H1 (cell line): ENCODE data around the gene TTC33. TPM values are rescaled to one million over a fixed set of nuclear protein-coding genes. Genes with fewer than 3 reads are reported as not detected.

Experiments used
- CTCF ChIA-PET: fragments of 300-600 bp; sonication (Branson Sonifier 250); formaldehyde crosslinking; loops from one replicate; lab custom pipeline; 2021; ENCODE audit not compliant: partially characterized antibody; lab: Charles Lee
- POLR2A ChIA-PET: fragments of 300-600 bp; sonication (Branson Sonifier 250); formaldehyde crosslinking; loops from one replicate; lab custom pipeline; 2021; ENCODE audit warnings: inconsistent platforms; ENCODE audit not compliant: partially characterized antibody; lab: Charles Lee
- DNase-seq, 2 experiments: peaks; one replicate each; pipeline versions ENCODE4 v3.0.0 to v3.0.0-alpha.2; 2010 to 2022; ENCODE audit warnings: low spot score in 2 of 2, low read depth in 1 of 2, mixed read lengths in 1 of 2
- FAIRE-seq: peaks from 2 replicates; lab custom pipeline; 2011; peaks lifted over from hg19 to GRCh38; lab: Jason Lieb, UNC
- H2AFZ ChIP-seq: 2 replicates; pipeline ENCODE4 v1.8.1; 2012; ENCODE audit warnings: low read length, inconsistent platforms
- H2AK5ac ChIP-seq: 2 replicates; pipeline ENCODE4 v1.6.1; 2013; ENCODE audit warnings: low read depth, low read length
- H2BK120ac ChIP-seq: replicated peaks from 2 replicates; pipeline ENCODE3; 2013; ENCODE audit warnings: low read depth, low read length, inconsistent platforms
- H2BK12ac ChIP-seq: 2 replicates; pipeline ENCODE4 v1.6.1; 2013; ENCODE audit warnings: low read depth, low read length
- H2BK15ac ChIP-seq: 2 replicates; pipeline ENCODE4 v1.6.1; 2013; ENCODE audit warnings: low read length
- H2BK20ac ChIP-seq: 2 replicates; pipeline ENCODE4 v1.6.1; 2013; ENCODE audit warnings: low read length
- H2BK5ac ChIP-seq: 2 replicates; pipeline ENCODE4 v1.6.1; 2013; ENCODE audit warnings: low read depth, low read length
- H3K14ac ChIP-seq: 2 replicates; pipeline ENCODE4 v1.6.1; 2013; ENCODE audit warnings: inconsistent platforms; ENCODE audit not compliant: insufficient read length
- H3K18ac ChIP-seq: 2 replicates; pipeline ENCODE4 v1.6.1; 2013; ENCODE audit warnings: low read length; ENCODE audit errors: extremely low read depth
- H3K23ac ChIP-seq: 2 replicates; pipeline ENCODE4 v1.6.1; 2013; ENCODE audit warnings: inconsistent platforms; ENCODE audit not compliant: insufficient read length
- H3K23me2 ChIP-seq: 2 replicates; pipeline ENCODE4 v1.6.1; 2013; ENCODE audit warnings: low read depth, low read length
- H3K27ac ChIP-seq: 2 replicates; pipeline ENCODE4 v1.6.1; 2011; ENCODE audit warnings: low read depth, low read length, inconsistent platforms
- H3K27me3 ChIP-seq, 4 experiments: replicated peaks in 1 of 4; 1 replicate in 1 of 4; 2 replicates in 3 of 4; pipeline versions ENCODE4 v1.6.1 to v1.8.1; 2011 to 2013; ENCODE audit warnings: low read length in 3 of 4, mild to moderate bottlenecking in 3 of 4, inconsistent platforms in 2 of 4, mixed read lengths in 2 of 4, moderate library complexity in 1 of 4; ENCODE audit not compliant: control insufficient read depth in 3 of 4, insufficient read depth in 3 of 4; ENCODE audit errors: extremely low read depth in 1 of 4
- H3K36me3 ChIP-seq, 4 experiments: 2 replicates each; pipeline versions ENCODE4 v1.6.1 to v1.8.1; 2011 to 2013; ENCODE audit warnings: mild to moderate bottlenecking in 4 of 4, low read length in 3 of 4, moderate library complexity in 2 of 4, control low read depth in 1 of 4, inconsistent platforms in 1 of 4; ENCODE audit not compliant: insufficient read depth in 4 of 4, control insufficient read depth in 2 of 4
- H3K4ac ChIP-seq: replicated peaks from 2 replicates; pipeline ENCODE3; 2013; ENCODE audit warnings: low read length, low read depth, mixed read lengths, inconsistent platforms; ENCODE audit not compliant: insufficient read length
- H3K4me1 ChIP-seq, 4 experiments: replicated peaks in 1 of 4; 1 replicate in 1 of 4; 2 replicates in 3 of 4; pipeline versions ENCODE4 v1.6.1 to v1.8.1; 2011 to 2013; ENCODE audit warnings: low read length in 3 of 4, inconsistent platforms in 2 of 4, mixed read lengths in 1 of 4; ENCODE audit not compliant: insufficient read depth in 4 of 4, control insufficient read depth in 3 of 4
- H3K4me2 ChIP-seq, 2 experiments: 2 replicates each; pipeline versions ENCODE4 v1.6.1 to v1.8.1; 2011 to 2013; ENCODE audit warnings: low read depth in 2 of 2, low read length in 2 of 2, control low read depth in 1 of 2, inconsistent platforms in 1 of 2, mild to moderate bottlenecking in 1 of 2; ENCODE audit not compliant: insufficient read depth in 1 of 2
- H3K4me3 ChIP-seq, 4 experiments: fragments of 200-600, 300-600 bp in 1 of 4; sonication (generic), shearing (Covaris generic), sonication (Bioruptor Twin) in 1 of 4; 2 replicates each; pipeline versions ENCODE4 v1.5.1 to v1.8.1; 2011 to 2016; ENCODE audit warnings: low read length in 4 of 4, low read depth in 3 of 4, control low read depth in 2 of 4, inconsistent platforms in 2 of 4, mild to moderate bottlenecking in 2 of 4, mixed read lengths in 1 of 4, moderate library complexity in 1 of 4; ENCODE audit not compliant: insufficient read depth in 2 of 4; ENCODE audit errors: extremely low read depth in 1 of 4
- H3K56ac ChIP-seq: replicated peaks from 2 replicates; pipeline ENCODE3; 2013; ENCODE audit warnings: low read depth, mild to moderate bottlenecking, mixed read lengths, low read length, inconsistent platforms; ENCODE audit not compliant: insufficient read length
- H3K79me1 ChIP-seq: 2 replicates; pipeline ENCODE4 v1.6.1; 2013; ENCODE audit warnings: low read depth, low read length, control low read depth
- H3K79me2 ChIP-seq, 2 experiments: 2 replicates each; pipeline versions ENCODE4 v1.6.1 to v1.8.1; 2012 to 2013; ENCODE audit warnings: low read length in 2 of 2, mild to moderate bottlenecking in 2 of 2, inconsistent platforms in 1 of 2; ENCODE audit not compliant: insufficient read depth in 2 of 2, control insufficient read depth in 1 of 2
- H3K9ac ChIP-seq, 4 experiments: replicated peaks in 1 of 4; 1 replicate in 1 of 4; 2 replicates in 3 of 4; pipeline versions ENCODE4 v1.6.1 to v1.8.1; 2011 to 2013; ENCODE audit warnings: low read depth in 3 of 4, low read length in 3 of 4, control low read depth in 2 of 4, mild to moderate bottlenecking in 2 of 4, moderate library complexity in 2 of 4, inconsistent platforms in 1 of 4; ENCODE audit errors: extremely low read depth in 1 of 4
- H3K9me3 ChIP-seq, 2 experiments: 2 replicates each; pipeline versions ENCODE4 v1.6.1 to v1.8.1; 2012 to 2013; ENCODE audit warnings: mild to moderate bottlenecking in 2 of 2, moderate library complexity in 2 of 2, control low read depth in 1 of 2, inconsistent platforms in 1 of 2, low read depth in 1 of 2, low read length in 1 of 2, mixed read lengths in 1 of 2; ENCODE audit not compliant: insufficient read depth in 2 of 2
- H4K20me1 ChIP-seq, 2 experiments: replicated peaks in 1 of 2; 2 replicates each; pipeline versions ENCODE3 to v1.8.1; 2011 to 2013; ENCODE audit warnings: inconsistent platforms in 2 of 2, low read length in 2 of 2, mild to moderate bottlenecking in 1 of 2; ENCODE audit not compliant: insufficient read depth in 2 of 2, control insufficient read depth in 1 of 2
- H4K5ac ChIP-seq: 2 replicates; pipeline ENCODE4 v1.6.1; 2013; ENCODE audit warnings: low read length, low read depth, mixed read lengths, inconsistent platforms; ENCODE audit not compliant: insufficient read length
- H4K8ac ChIP-seq: 2 replicates; pipeline ENCODE4 v1.8.0; 2013; ENCODE audit warnings: mild to moderate bottlenecking, moderate library complexity, low read length, inconsistent platforms; ENCODE audit not compliant: insufficient read depth; ENCODE audit errors: extremely low read depth
- H4K91ac ChIP-seq: replicated peaks from 2 replicates; pipeline ENCODE3; 2013; ENCODE audit warnings: low read length, mixed read lengths, inconsistent platforms; ENCODE audit not compliant: insufficient read length
- CBX5 ChIP-seq: fragments of 300-800, 300-1000 bp; sonication (generic); IDR thresholded peaks from 2 replicates; pipeline ENCODE4 v1.7.1; 2016; ENCODE audit warnings: antibody characterized with exemption, low read length, low read depth
- CBX8 ChIP-seq: fragments of 300-800, 300-1000 bp; sonication (generic); IDR thresholded peaks from 2 replicates; pipeline ENCODE4 v1.7.1; 2016; ENCODE audit warnings: low read depth, low read length, borderline replicate concordance
- CREB1 ChIP-seq: IDR thresholded peaks from 2 replicates; pipeline ENCODE4 v1.6.1; 2012; ENCODE audit warnings: inconsistent platforms
- HDAC6 ChIP-seq: IDR thresholded peaks from one replicate; pipeline ENCODE4 v1.7.1; 2012; ENCODE audit warnings: low read depth, mild to moderate bottlenecking, inconsistent platforms, low read length, moderate library complexity
- JUND ChIP-seq: IDR thresholded peaks from 2 replicates; pipeline ENCODE4 v1.6.1; 2011; ENCODE audit warnings: mild to moderate bottlenecking, improper control_type of control experiment, low read length
- RBBP5 ChIP-seq: IDR thresholded peaks from 2 replicates; pipeline ENCODE4 v1.7.1; 2012; ENCODE audit warnings: low read depth, mild to moderate bottlenecking, inconsistent platforms, low read length, moderate library complexity, borderline replicate concordance
- RFX5 ChIP-seq: IDR thresholded peaks from 2 replicates; pipeline ENCODE4 v1.6.1; 2011; ENCODE audit warnings: low read depth, low read length, improper control_type of control experiment, borderline replicate concordance
- RXRA ChIP-seq: IDR thresholded peaks from 2 replicates; pipeline ENCODE4 v1.6.1; 2011; ENCODE audit warnings: low read depth, mild to moderate bottlenecking, low read length, moderate library complexity; ENCODE audit not compliant: insufficient read depth
- SIN3A ChIP-seq, 2 experiments: IDR thresholded peaks in 1 of 2; conservative IDR thresholded peaks in 1 of 2; 2 replicates each; pipeline ENCODE4 v1.6.1; 2011 to 2012; ENCODE audit warnings: low read length in 2 of 2, improper control_type of control experiment in 1 of 2, low read depth in 1 of 2, mild to moderate bottlenecking in 1 of 2
- SIX5 ChIP-seq: IDR thresholded peaks from 2 replicates; pipeline ENCODE4 v1.6.1; 2011; ENCODE audit warnings: mild to moderate bottlenecking, low read depth, low read length
- SUZ12 ChIP-seq: fragments of 200-600 bp; sonication (generic); IDR thresholded peaks from 2 replicates; pipeline ENCODE4 v1.6.1; 2012; ENCODE audit warnings: mild to moderate bottlenecking, inconsistent platforms, low read length, moderate library complexity, mixed read lengths
- TBP ChIP-seq: IDR thresholded peaks from 2 replicates; pipeline ENCODE4 v1.6.1; 2011; ENCODE audit warnings: low read depth, low read length, improper control_type of control experiment
- TCF12 ChIP-seq: IDR thresholded peaks from 2 replicates; pipeline ENCODE4 v1.6.1; 2011; ENCODE audit warnings: low read depth, mild to moderate bottlenecking, low read length
- YY1 ChIP-seq: IDR thresholded peaks from 2 replicates; pipeline ENCODE4 v1.6.1; 2011; ENCODE audit warnings: low read depth, mild to moderate bottlenecking, low read length
- WGBS, 2 experiments: shearing (Covaris generic) in 1 of 2; methylation state at CpG; one replicate each; pipeline versions ENCODE4 v1.1.6 to v1.1.7; 2013 to 2015; ENCODE audit warnings: low lambda C conversion rate in 2 of 2, mixed read lengths in 2 of 2, inconsistent platforms in 1 of 2, low coverage in 1 of 2, missing lambda C conversion rate in 1 of 2; ENCODE audit not compliant: insufficient replicate concordance in 2 of 2, insufficient coverage in 1 of 2, insufficient read length in 1 of 2; ENCODE audit errors: extremely low coverage in 1 of 2, missing lambda C conversion rate in 1 of 2; 5-methylcytosine and 5-hydroxymethylcytosine counted together
- polyA plus RNA-seq, 7 experiments: library from polyadenylated mRNA; depleted of rRNA in 3 of 7; stranded (reverse) in 5 of 7; unstranded in 2 of 7; fragments of >200 nt in 5 of 7; fragments of 200-250 nt in 2 of 7; gene quantifications; 1 replicate in 5 of 7; 2 replicates in 1 of 7; 4 replicates in 1 of 7; pipeline versions ENCODE4 v1.2.1 to v1.2.3, GENCODE V29; 2011 to 2013; ENCODE audit warnings: missing spikeins in 2 of 7, mixed read lengths in 2 of 7
- total RNA-seq: library from RNA; stranded (reverse); fragmentation: NEBNext Ultra II Directional; extraction: Animal tissue kit (Norgen Biotek cat#: 25700); gene quantifications from 2 replicates; pipeline ENCODE4 v1.2.1, GENCODE V29; 2021

The TTC33 gene
- total and polyA plus RNA-seq, 2 of the 8 experiments (the other 6 are each of a cell fraction or from before 2014, with no cell fraction given) = 1.2 to 12.6 TPM

- no peak for FAIRE-seq
- TF ChIP-seq SUZ12 (no peak), YY1 (no peak), CREB1 (no peak), HDAC6 (no peak), RBBP5 (no peak), TBP (no peak), TCF12 (no peak), SIX5 (no peak), RXRA (no peak), RFX5 (no peak), CBX5 (no peak), JUND (no peak), SIN3A (conservative IDR thresholded peaks at IDR 0.05 in 1 of 2, IDR thresholded peaks at IDR 0.05 in 1 of 2; ENCODE audit: low read depth in 1 of 2, low read length in 2 of 2) (no peak), CBX8 (no peak)
Measured at GRCh38 chr5:40486437-40487275, 269.1 kb downstream of the TTC33 start.

More at GRCh38 chr5:40486437-40487275, 269.1 kb downstream of the TTC33 start:
- Histone ChIP-seq H3K79me1 (no peaks in the 10 kb centered on the region), H3K18ac (no peak overlapping the region), H4K20me1 (no peaks in the 10 kb centered on the region), H3K79me2 (no peaks in the 10 kb centered on the region), H2BK120ac (no peak overlapping the region), H3K14ac (no peak overlapping the region), H3K36me3 (no peaks in the 10 kb centered on the region), H3K56ac (no peak overlapping the region), H4K8ac (no peak overlapping the region), H3K23ac (no peak overlapping the region), H3K23me2 (no peaks in the 10 kb centered on the region), H3K9me3 (no peaks in the 10 kb centered on the region), H2BK12ac (no peak overlapping the region), H2BK5ac (no peak overlapping the region), H2BK15ac (no peak overlapping the region), H2AK5ac (no peak overlapping the region), H2AFZ (no peak overlapping the region), H3K4me1 (no peaks in the 10 kb centered on the region), H3K4ac (no peak overlapping the region), H4K91ac (no peak overlapping the region), H3K9ac (no peak overlapping the region), H3K4me3 (no peak overlapping the region), H3K27ac (no peak overlapping the region), H4K5ac (no peak overlapping the region), H2BK20ac (no peak overlapping the region), H3K4me2 (no peak overlapping the region), H3K27me3 (no peaks in the 10 kb centered on the region)
- 90% methylated on average over 4 of the region's 4 CpGs; no CpG with 5 or more reads in 1 of the 2 experiments for WGBS, 2 experiments
- no peak for DNase-seq
- CTCF ChIA-PET = interaction anchor here (1.1 to 1.2 kb wide), 2 partner anchors 9 to 23 kb away, joined by 3 to 4 read pairs; no protein-coding TSS in a partner anchor
- POLR2A ChIA-PET = no interaction called here
